8988T (cell line): ENCODE measurements around the gene LRRC32.

Experiments
- DNase-seq: peaks from one replicate; pipeline ENCODE4 v3.0.0; 2011

The LRRC32 gene, protein sequence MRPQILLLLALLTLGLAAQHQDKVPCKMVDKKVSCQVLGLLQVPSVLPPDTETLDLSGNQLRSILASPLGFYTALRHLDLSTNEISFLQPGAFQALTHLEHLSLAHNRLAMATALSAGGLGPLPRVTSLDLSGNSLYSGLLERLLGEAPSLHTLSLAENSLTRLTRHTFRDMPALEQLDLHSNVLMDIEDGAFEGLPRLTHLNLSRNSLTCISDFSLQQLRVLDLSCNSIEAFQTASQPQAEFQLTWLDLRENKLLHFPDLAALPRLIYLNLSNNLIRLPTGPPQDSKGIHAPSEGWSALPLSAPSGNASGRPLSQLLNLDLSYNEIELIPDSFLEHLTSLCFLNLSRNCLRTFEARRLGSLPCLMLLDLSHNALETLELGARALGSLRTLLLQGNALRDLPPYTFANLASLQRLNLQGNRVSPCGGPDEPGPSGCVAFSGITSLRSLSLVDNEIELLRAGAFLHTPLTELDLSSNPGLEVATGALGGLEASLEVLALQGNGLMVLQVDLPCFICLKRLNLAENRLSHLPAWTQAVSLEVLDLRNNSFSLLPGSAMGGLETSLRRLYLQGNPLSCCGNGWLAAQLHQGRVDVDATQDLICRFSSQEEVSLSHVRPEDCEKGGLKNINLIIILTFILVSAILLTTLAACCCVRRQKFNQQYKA

DNA sequence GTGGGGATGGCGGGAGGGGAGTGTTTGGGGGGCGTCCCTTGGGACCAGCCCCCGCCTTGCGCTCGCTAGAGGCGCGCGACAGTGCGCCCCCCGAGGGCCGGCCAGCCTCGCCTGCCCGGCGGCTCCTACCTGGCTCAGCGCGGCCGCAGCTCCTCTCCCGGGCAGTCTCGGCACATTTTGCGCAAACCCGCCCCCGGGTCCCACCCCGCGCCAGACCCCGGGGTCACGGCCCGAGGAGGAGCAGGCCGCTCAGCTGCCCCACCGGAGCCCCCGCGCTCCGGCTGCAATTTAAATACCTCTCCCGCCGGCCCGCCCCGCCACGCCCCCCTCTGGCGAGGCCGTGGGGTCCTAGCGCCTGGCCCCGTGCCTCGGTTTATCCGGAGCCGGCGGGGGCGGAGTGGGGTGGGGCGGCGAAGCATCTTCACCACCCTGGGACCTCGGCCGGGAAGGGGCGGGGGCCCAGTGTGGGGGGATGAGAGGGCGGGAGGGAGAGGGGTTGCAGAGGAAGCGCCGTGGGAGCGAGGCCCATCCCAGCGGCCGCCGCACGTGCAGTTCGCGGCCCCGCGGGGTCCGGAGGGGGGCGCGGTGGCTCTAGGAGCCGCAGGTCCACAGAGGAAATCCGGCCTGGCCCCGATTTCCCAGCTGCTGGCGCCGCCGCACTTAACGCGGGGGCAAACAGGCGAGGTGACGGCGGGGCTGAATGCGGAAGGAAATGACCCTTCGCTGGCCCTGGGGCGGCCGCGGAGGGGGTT lies at the start of gene LRRC32:
TSS of gene LRRC32 (minus strand) at position 263 of the 752 bp plus-strand sequence. CDS start 4,793 bp downstream, outside the sequence.
- no peak for DNase-seq

DNA sequence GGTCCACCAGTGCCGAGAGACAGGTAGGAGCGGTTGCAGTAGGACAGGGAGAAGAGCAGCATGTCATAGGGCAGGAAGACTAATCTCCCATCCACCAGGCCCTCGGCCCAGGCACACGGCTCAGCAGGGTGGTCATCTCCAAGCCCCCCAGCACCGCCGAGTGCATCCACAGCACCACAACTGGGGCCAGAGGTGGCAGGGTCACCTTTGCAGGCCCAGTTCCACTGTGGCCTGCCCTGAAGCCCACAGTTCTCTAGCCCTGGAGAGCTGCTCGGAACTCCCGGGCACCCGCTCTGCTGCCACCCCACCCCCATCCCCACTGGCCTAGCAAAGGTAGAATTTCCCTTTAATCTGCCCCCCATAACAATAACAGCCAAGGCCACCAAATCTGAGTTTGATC lies 49.1 kb upstream of the LRRC32 start:
- no peak for DNase-seq

GRCh38 chr11:76719281-76719680 lies 48.7 kb upstream of the LRRC32 start:
- no peak for DNase-seq

DNA sequence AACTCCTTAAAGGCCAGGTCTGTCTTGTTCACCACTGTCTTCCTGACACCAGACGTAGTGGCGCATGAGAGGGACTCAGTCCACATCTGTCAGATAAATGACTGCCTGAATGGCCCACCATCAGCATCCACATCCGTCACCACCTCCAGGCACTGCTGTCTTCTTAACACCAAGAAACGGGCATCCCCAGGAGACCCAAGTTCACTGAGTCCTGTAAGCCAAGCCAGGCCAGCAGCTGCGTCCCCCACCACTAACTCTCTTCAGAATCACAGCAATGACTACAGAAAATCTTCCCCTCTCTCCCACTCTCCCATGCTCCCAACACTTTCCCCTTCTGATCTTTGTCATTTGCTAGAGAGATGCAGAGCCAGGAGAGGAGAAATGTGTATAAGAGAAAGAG lies 47.3 kb upstream of the LRRC32 start:
- no peak for DNase-seq

DNA sequence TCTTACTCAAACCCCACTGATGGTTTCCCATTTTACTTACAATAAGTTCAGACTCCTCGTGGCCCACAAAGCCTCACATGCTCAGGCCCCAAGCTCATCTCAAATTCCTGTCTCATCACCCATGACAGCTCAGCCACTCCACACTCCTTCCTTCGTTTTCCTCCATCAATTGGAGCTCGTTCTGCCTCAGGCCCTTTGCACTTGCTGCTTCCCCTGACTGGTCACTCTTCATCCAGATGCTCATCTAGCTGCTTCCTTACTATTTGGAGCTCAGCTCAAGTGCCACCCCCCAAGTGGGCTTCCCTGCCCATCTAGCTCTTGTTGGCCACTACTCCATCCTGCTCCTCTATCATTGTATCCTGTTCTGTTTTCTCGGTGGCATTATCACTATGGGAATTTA lies 46.8 kb upstream of the LRRC32 start:
- no peak for DNase-seq

DNA sequence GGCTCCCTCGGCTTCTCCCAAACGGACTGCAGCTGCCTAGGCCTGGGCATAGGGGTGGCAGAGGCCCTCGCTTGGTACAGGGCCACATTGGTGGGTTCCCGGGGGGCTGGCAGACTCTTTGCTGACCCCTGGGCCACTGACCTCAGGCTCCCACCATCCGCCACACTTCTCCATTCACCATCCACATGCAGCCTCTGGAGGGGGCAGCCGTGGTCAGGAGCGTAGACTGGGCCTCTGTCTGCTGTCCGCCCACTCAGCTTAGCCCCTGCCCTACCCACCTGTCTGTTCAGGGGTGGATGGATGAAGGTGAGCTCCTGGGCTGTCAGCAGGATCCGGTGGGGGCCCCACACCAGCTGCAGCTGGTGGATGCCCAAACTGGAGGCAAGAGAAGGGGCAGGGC lies 45.7 kb upstream of the LRRC32 start:
- no peak for DNase-seq

GRCh38 chr11:76714493-76714892 lies 43.9 kb upstream of the LRRC32 start:
- DNase-seq: no peak

DNA sequence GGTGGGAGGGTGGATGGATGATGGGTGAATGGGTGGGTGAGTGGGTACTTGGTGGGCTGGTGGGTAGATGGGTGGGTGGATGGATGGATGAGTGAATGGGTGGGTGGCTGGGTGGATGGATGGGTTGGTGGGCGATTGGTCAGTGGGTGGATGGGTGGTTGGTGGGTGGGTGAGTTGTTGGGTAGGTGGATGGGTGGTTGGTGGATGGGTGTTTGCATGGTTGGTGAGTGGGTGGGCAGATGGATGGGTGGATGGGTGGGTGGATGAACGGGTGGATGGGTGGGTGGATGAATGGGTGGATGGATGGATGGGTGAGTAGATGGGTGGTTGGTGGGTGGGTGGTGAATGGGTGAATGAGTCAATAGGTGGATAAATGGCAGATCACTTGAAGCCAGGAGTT lies 43.0 kb upstream of the LRRC32 start:
- DNase-seq: no peak

DNA sequence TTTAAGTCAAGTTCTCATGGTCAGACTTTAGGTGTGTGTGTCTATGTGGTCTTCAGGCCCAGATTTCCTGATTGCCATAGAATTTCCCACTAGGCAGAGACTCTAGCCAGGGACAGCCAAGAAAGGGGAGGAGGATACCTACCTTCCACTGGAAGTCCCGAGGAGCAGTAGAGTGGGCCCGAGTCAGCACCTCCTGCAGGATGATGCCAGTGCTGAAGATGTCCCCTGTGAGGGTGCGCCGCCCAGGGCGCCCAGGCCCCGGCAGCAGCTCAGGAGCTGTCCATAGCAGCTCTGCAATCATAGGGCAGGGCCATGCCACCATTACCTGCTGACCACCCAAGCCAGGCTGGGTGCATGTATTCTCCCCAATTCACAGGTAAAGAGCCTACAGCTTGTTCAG lies 41.6 kb upstream of the LRRC32 start:
- DNase-seq: no peak

GRCh38 chr11:76709756-76710155 lies 39.2 kb upstream of the LRRC32 start:
- DNase-seq: no peak

GRCh38 chr11:76708972-76709660 lies 38.6 kb upstream of the LRRC32 start:
- no peak for DNase-seq

- DNase-seq: no peak
Observed at GRCh38 chr11:76707293-76707825, 36.8 kb upstream of the LRRC32 start.

- DNase-seq: no peak
Observed at GRCh38 chr11:76706667-76707066, 36.1 kb upstream of the LRRC32 start.

- no peak for DNase-seq
Observed at GRCh38 chr11:76705826-76706225, 35.3 kb upstream of the LRRC32 start.

GRCh38 chr11:76704171-76704948 lies 33.8 kb upstream of the LRRC32 start:
- DNase-seq: no peak

GRCh38 chr11:76703707-76704106 lies 33.2 kb upstream of the LRRC32 start:
- no peak for DNase-seq

DNA sequence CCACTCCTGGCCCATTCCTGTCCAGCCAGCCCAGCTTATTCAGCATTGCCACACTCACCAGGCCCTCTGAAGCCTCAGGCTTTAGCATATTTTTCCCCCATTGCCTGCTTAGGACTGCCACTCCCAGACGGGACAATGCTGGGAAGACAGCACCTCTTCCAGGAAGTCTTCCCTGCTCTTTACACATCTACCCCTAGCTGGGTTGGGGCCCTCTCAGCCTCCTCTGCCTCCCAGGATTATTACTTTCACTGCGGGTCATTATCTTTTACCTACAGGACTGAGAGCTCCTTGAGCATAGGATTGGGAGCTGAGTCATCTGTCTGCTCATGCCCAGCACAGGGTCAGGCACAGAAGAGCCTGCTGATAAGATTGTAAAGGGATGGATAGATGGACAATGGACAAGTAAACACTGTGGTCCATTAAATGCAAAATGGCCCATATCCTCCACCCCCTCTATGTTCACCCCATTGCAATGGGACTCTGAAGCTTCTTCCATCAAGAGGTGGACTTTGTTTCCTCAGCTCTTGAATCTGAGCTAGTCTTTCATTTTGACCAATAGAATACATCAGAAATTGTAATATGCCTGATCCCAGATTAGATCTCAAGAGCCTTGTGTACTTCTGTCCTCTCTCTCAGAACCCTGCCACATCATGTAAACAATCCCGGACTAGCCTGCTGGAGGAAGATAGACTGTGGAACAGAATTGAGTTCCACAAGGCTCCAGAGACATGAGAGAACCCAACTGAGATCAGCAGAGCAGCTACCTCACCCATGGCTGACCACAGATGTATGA lies 32.0 kb upstream of the LRRC32 start:
- DNase-seq: no peak

DNA sequence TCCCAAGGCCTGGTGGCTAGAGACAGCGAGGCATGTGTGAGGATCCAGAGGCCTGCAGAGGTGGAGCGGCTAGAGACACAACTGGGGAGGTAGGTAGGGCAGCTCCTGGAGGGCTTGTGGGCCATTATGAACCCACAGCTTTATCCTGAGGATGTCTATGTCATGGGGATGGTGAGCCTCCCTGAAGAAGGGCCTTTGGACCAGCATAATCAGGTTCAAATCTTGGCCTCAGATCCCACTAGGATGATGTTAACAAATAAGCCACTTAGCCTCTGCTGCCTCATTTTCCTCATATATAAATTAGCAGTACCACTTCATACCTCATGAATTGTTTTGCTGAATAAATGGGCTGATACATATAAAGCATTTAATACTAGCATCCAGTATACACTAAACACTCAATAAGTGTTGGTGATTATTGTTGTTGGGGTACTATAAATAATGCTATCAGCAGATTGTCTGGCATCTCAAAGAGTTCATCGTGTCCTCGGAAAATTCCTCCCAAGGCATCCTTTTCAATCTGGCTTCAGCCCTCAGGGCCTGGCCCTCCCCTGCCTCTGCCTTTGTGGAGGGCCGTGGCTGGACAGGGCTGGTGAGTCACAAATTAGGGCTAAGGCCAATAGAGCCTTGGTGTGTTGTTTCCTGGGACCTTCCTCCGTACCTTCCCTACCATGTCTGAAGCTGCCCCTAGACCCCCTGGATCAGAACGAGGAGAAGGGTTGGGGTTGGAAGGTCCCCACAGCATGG lies 30.9 kb upstream of the LRRC32 start:
- no peak for DNase-seq

DNA sequence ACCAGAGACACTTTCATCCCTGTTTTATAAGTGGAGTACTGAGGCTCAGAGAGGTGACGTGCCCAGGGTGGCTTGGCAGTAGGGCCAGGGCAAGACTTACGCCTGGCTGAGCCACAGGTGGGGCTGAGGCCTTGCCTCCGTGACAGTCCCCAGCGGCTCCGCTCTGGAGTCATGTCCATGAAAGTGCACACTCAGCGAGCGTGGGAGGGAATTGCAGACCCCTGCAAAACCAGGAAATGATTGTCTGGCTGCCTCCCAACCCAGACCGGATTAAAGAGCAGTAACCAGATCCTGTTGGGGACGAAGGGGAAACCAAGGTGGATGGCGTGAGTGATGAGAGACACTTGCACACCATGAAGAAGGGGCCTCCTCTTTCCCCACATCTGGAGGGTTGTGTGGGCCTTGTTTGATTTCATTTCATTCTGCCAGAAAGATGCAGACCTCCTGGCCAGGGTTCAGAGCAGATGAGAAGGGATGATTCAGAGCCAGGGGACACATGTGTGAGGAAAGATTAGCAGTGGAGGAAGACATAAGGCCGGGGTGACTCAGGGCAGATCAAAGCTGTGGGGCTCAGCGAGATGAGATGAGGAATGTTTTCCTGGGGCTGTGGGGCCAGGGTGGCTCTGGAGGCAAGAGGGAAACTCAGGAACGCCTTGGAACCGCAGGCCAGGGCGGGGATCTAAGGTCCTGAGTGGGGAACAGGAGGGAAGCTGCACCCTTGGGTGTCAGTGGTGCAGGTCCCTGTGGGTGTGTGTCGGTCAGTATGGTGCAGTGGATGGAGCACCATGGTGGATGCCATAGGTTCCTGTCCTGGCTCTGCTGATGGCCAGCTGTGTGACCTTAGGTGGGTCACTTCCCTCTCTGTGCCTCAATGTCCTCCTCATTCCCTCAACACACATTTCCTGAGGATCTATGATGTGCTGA lies 29.9 kb upstream of the LRRC32 start:
- DNase-seq: no peak
